Subcutaneous abdominal adipose tissue (tissue), 5 donors: ENCODE results near the gene TMC6.
A peak's percentile ranks its signal among the peaks of the same experiment; 100 is the strongest.

ENCODE experiments used
- H3K27ac ChIP-seq: one replicate; pipeline ENCODE4 v1.7.0; 2013; ENCODE audit warnings: low read depth, mild to moderate bottlenecking, inconsistent platforms, low read length, moderate library complexity
- H3K27me3 ChIP-seq, 5 donors: one replicate each; pipeline ENCODE4 v1.7.0; 2013; ENCODE audit warnings: low read length in 5 of 5, inconsistent platforms in 1 of 5; ENCODE audit not compliant: control insufficient read depth in 5 of 5, insufficient read depth in 4 of 5
- H3K36me3 ChIP-seq, 5 donors: one replicate each; pipeline ENCODE4 v1.7.0; 2013; ENCODE audit warnings: low read length in 5 of 5; ENCODE audit not compliant: control insufficient read depth in 5 of 5, insufficient read depth in 5 of 5
- H3K4me1 ChIP-seq, 5 donors: one replicate each; pipeline ENCODE4 v1.7.0; 2013; ENCODE audit warnings: low read length in 5 of 5, mild to moderate bottlenecking in 3 of 5, moderate library complexity in 1 of 5; ENCODE audit not compliant: control insufficient read depth in 5 of 5, insufficient read depth in 5 of 5
- H3K4me3 ChIP-seq, 5 donors: one replicate each; pipeline ENCODE4 v1.7.0; 2013; ENCODE audit warnings: low read length in 5 of 5, low read depth in 1 of 5
- H3K9ac ChIP-seq, 5 donors: one replicate each; pipeline ENCODE4 v1.7.0; 2013; ENCODE audit warnings: low read length in 5 of 5, mild to moderate bottlenecking in 4 of 5, moderate library complexity in 3 of 5
- H3K9me3 ChIP-seq, 5 donors: one replicate each; pipeline ENCODE4 v1.7.0; 2013; ENCODE audit warnings: low read length in 5 of 5; ENCODE audit not compliant: control insufficient read depth in 5 of 5
- donor health status: healthy.
- donor health status: healthy.
- donor health status: healthy.
- donor health status: healthy.
- donor health status: healthy.

The TMC6 gene

DNA sequence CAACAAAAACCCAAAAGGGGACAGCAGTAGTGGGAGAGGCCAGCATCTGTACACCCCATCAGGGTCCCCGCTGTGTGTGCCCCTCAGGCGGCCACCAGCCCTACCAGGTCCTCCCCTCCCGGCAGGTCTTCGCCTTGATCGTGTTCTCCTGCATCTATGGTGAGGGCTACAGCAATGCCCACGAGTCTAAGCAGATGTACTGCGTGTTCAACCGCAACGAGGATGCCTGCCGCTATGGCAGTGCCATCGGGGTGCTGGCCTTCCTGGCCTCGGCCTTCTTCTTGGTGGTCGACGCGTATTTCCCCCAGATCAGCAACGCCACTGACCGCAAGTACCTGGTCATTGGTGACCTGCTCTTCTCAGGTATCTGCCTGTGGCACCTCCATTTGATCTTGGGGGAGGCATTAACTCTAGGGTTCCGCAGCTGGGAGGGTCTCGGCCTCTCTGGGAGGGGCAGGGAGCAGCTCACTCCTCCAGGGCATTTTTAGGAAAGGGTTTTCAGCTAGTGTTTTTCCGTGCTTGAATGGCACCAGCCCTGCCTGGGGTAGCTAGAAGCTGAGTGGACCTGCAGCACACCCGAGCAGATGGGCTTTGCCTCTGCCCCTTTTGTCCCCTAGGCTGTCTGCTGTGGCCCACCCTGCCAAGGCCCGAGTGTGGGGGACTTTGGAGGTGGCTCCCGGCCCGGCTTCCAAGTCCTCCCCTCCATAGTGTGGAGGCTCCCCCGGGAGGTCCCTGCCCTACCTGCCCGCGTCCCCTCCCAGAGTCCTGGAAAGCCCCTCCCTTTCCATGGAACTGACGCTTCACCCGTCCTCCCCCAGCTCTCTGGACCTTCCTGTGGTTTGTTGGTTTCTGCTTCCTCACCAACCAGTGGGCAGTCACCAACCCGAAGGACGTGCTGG is 42.4 kb upstream of the TMC6 start:
- H3K4me3 ChIP-seq: no peak overlapping the region
- no peak overlapping the region for H3K27ac ChIP-seq
- peaks cover 0 to 25% (median 19%) of the 10 kb centered on the region in 5 donors for H3K36me3 ChIP-seq
- H3K9ac ChIP-seq: no peak overlapping the region
- no peaks in the 10 kb centered on the region for H3K9me3 ChIP-seq
- H3K27me3 ChIP-seq: no peaks in the 10 kb centered on the region
- H3K4me1 ChIP-seq: peaks cover 8 to 72% (median 53%) of the 10 kb centered on the region in 5 donors

DNA sequence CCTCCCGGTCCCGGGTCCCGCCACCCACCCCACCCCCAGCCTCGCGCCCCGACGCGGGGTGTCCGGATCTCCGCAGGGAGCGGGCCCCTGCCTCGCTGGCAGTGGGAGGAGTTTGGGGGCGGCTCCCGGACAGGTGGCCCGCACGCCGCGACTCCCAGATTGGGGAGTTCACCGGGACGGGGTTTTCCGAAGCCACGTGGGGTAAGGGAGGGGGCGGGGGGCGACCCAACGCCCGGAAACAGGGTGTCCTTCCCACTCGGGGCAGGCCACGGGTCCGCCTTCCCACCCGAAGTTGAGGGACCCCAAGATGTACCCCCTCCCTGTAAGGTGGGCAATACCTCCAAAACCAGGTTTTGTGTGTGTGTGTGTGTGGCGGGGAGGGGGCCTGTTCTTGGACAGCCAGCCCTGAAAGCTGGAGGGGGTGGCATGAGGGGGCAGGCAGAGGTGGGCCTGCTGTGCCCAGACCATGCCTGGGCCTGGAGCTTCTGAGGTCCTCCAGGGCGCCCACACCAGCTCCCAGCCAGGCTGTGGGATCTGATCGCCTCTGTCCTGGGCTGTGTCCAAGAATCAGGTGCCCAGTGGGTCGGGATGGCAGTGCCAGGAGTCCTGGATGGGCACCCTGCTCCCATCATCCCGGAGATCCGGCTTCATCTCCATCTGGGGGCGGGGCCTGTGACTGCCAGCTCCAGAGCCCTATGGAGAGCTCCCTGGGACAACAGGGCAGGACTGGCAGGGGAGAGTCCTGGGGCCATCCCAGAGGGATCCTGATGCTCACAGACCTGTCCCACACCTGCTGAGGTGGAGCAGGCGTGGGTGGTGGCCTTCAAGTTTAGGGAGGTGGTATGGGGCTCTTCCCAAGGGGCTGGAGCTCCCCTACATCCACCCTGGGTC is 40.6 kb upstream of the TMC6 start:
- no peaks in the 10 kb centered on the region for H3K27me3 ChIP-seq
- H3K36me3 ChIP-seq: peaks cover 0 to 25% (median 19%) of the 10 kb centered on the region in 5 donors
- peak overlapping the region in 4 of 5 donors; percentile 66 to 74 (median 71) for H3K9ac ChIP-seq
- H3K9me3 ChIP-seq: no peaks in the 10 kb centered on the region
- H3K4me1 ChIP-seq: peaks cover under 1 to 54% (median 35%) of the 10 kb centered on the region in 5 donors
- H3K4me3 ChIP-seq: peak overlapping the region; percentile 40 to 70 (median 64)
- H3K27ac ChIP-seq: no peak overlapping the region

DNA sequence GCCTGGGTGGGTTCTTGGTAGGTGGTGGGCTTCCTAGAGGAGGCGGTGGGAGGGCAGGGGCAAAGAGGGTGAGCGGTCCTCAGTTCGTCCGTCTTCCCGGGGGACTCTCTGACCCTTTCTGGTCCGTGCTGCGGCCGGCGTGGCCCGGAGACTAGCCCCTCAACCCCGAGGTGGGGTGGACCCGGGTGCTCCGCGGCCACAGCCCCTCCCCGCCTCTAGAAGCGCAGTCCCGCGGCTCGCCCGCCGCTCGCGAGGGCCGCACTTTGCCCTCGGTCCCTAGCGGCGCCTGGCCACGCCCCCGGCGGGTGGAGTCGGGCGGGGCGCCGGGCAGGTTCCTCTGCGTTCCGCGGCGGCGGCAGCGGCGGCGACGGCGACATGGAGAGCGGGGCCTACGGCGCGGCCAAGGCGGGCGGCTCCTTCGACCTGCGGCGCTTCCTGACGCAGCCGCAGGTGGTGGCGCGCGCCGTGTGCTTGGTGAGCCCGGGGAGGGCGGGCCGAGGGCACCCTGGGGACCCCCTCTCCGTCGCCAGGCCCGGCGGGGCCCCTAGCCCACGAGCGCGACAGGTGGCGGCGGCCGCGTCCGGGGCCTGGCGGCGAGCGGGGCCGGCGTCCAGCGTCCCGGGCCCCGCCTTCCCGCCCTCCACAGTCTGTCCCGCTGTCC is 39.8 kb upstream of the TMC6 start, which contains the start of gene SYNGR2:
Gene SYNGR2 (plus strand): TSS at position 340 of the 661 bp plus-strand sequence. CDS start 36 bp downstream, at position 376.
- no peak within 1 kb of the TSS for H3K27ac ChIP-seq
- peaks cover 0 to 46% (median 28%) of the 10 kb centered on the region in 5 donors for H3K4me1 ChIP-seq
- peak within 1 kb of the TSS in 4 of 5 donors; percentile 68 to 82 (median 76) for H3K9ac ChIP-seq
- peak within 1 kb of the TSS; percentile 59 to 70 (median 64) for H3K4me3 ChIP-seq
- no peaks in the 10 kb centered on the region for H3K27me3 ChIP-seq
- peaks cover 0 to 24% (median 19%) of the 10 kb centered on the region in 5 donors for H3K36me3 ChIP-seq
- H3K9me3 ChIP-seq: no peaks in the 10 kb centered on the region

DNA sequence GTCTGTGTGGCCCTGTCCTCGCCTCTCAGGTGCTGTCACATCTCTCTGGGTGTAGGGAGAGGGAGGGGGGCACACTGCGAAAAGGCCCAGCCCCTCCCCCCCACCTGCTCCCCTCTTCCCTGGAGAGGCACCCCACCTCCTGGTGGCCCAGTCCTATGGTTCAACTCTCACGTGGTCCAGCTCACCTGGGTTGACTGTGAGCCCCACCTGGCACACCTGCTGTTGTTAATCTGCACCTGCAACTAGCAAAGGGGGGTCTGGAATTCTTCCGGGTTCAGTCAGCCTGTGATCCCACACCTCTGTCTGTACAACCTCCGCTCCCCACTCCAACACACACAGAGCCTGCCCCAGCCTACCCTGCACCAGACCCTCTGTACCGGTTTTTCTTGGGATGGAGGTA is 37.9 kb upstream of the TMC6 start:
- H3K4me1 ChIP-seq: peaks cover 0 to 27% (median 18%) of the 10 kb centered on the region in 5 donors
- H3K4me3 ChIP-seq: no peak overlapping the region
- no peak overlapping the region for H3K9ac ChIP-seq
- no peaks in the 10 kb centered on the region for H3K9me3 ChIP-seq
- H3K36me3 ChIP-seq: peaks cover 0 to 10% (median 5%) of the 10 kb centered on the region in 5 donors
- no peaks in the 10 kb centered on the region for H3K27me3 ChIP-seq
- H3K27ac ChIP-seq: no peak overlapping the region

DNA sequence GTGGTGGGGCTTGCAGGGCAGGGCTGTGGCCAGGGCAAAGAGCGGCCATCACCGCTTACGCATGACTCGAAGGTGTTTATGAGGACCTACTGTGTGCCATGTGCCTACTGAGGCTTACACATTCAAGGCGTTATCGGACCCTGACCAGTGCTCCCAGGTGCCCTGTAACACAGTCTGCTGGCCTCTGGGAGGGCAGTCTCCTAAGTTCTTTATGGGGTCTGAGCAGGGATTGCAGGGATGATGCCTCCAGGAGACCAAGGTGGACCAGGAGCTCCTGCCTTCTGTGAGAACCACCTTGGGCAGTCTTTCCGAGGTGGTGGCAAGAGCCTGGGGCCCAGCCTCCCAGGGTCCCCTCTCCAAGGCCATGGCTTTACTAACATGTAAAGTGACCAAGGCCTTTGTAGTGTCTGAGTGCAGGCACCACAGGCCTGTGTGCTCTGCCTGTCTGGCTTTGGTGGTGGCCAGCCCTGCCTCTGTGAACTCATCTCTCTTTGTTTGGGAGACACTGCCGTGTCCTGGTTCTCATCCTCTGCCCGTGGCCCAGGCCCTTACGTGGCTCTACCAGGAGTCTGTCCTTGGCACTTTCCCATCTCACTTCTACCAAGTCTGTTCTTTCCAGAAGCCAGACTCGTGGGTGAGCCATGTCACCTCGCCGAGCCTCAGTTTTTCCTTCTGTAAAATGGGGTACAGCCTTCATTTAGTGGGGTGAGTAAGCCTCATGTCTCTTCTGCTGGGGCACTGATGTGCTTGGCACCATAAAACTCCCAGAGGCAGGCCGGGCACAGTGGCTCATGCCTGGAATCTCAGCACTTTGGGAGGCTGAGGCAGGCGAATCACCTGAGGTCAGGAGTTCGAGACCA is 36.4 kb upstream of the TMC6 start:
- no peak overlapping the region for H3K9ac ChIP-seq

GRCh38 chr17:78163881-78164747 is 35.6 kb upstream of the TMC6 start:
- Histone ChIP-seq H3K4me3 (no peak overlapping the region), H3K9me3 (no peaks in the 10 kb centered on the region), H3K27ac (no peak overlapping the region), H3K9ac (no peak overlapping the region), H3K27me3 (no peaks in the 10 kb centered on the region), H3K36me3 (no peaks in the 10 kb centered on the region), H3K4me1 (peaks cover 0 to 17% (median 15%) of the 10 kb centered on the region in 5 donors)

More for the DNA sequence above, 36.4 kb upstream of the TMC6 start:
- H3K36me3 ChIP-seq: no peaks in the 10 kb centered on the region
- H3K4me3 ChIP-seq: no peak overlapping the region
- H3K27me3 ChIP-seq: no peaks in the 10 kb centered on the region
- no peaks in the 10 kb centered on the region for H3K9me3 ChIP-seq
- H3K4me1 ChIP-seq: peaks cover 0 to 18% (median 16%) of the 10 kb centered on the region in 5 donors
- H3K27ac ChIP-seq: no peak overlapping the region

- Histone ChIP-seq H3K9ac (no peak overlapping the region), H3K4me1 (peaks cover 0 to 13% (median 8%) of the 10 kb centered on the region in 5 donors), H3K9me3 (no peaks in the 10 kb centered on the region), H3K27ac (no peak overlapping the region), H3K4me3 (peak overlapping the region in 1 of 5 donors; percentile 35), H3K27me3 (no peaks in the 10 kb centered on the region), H3K36me3 (no peaks in the 10 kb centered on the region)
Measured at GRCh38 chr17:78159575-78160158, 31.1 kb upstream of the TMC6 start.
